ENCODE data around the gene HOXC11.

HOXC11 gene

DNA sequence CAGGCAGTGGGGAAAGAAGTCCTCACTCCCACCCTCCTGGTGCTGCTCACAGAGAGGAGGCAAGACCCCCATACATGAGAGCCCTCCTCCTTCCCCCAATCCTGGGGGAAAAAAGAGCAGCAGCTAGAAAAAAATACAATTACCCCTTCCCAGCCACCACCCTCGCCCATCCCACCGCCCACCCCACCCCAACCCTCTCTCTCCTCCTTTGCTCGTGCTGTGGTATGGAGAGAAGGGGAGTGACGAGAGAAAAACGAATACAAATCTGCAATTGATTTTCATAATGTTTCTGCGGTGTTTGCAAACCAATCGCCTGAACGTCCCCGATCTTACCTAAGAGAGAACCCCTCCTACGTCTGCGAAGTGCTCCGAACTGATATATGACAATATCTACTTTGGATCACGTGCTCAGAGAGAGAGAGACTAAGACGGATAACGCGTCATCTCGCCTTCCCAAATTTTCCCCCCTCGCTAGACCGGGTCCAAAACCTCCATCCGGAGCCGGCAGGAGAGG is at the start of gene HOXC11:
HOXC11 (plus strand) TSS at position 405 of the 514 bp plus-strand sequence. CDS start 116 bp downstream, outside the sequence.
- peak within 1 kb of the TSS; percentile 47 for H3K4me3 ChIP-seq (replicated peaks; ENCODE audit: low read depth, low read length)
- TF ChIP-seq, protein P1, sequence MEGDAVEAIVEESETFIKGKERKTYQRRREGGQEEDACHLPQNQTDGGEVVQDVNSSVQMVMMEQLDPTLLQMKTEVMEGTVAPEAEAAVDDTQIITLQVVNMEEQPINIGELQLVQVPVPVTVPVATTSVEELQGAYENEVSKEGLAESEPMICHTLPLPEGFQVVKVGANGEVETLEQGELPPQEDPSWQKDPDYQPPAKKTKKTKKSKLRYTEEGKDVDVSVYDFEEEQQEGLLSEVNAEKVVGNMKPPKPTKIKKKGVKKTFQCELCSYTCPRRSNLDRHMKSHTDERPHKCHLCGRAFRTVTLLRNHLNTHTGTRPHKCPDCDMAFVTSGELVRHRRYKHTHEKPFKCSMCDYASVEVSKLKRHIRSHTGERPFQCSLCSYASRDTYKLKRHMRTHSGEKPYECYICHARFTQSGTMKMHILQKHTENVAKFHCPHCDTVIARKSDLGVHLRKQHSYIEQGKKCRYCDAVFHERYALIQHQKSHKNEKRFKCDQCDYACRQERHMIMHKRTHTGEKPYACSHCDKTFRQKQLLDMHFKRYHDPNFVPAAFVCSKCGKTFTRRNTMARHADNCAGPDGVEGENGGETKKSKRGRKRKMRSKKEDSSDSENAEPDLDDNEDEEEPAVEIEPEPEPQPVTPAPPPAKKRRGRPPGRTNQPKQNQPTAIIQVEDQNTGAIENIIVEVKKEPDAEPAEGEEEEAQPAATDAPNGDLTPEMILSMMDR (IDR thresholded peaks at IDR 0.05; ENCODE audit: low read depth, low read length, missing control alignments), result no peak
- no peak for DNase-seq (ENCODE audit: extremely low read depth, low read depth)

DNA sequence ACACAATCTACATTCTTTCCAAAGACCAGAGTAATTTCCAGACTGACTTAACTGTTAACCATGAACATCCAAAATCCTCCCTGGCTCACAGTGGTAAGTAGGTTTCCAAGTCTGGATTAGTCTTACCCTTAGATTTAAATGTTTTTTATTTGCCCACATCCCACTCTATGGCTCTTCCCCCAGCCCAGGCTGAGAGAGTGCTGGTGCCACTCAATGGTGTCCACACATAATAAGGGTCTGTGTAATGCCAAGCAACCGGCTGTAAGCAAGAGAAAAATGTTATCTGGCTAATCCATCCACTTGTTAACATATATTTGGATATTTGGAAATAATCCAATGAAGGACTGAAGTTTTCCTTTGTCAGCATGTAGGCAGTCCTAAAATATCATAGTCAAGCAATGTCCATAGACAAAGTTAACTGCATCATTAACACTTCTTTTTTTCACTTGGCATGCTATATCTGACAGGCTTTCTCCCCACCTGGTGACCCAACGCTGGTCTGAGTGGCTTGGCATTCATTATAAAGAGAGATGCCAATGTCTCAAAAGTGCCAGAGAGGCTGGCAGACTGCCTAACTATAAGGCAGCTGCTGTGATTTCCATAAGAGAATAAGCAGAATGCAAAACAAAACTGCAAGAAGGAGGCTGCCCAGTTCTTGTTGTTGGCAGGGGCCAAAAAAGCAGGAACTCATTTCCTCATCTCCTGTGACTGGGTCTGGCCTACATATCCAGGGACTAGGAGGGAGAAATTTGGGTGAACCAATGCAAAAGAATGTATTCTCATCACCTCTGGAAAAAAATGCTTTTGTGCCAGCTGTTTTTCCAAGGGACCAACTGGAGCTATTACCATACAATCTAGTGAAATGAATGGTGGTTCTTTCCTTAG is 48.2 kb upstream of the HOXC11 start:
- DNase-seq (ENCODE audit: extremely low read depth, low read depth), result no peak
- TF ChIP-seq, protein P1 (IDR thresholded peaks at IDR 0.05; ENCODE audit: low read depth, low read length, missing control alignments), result no peak
- no peak overlapping the region for H3K4me3 ChIP-seq (replicated peaks; ENCODE audit: low read depth, low read length)

DNA sequence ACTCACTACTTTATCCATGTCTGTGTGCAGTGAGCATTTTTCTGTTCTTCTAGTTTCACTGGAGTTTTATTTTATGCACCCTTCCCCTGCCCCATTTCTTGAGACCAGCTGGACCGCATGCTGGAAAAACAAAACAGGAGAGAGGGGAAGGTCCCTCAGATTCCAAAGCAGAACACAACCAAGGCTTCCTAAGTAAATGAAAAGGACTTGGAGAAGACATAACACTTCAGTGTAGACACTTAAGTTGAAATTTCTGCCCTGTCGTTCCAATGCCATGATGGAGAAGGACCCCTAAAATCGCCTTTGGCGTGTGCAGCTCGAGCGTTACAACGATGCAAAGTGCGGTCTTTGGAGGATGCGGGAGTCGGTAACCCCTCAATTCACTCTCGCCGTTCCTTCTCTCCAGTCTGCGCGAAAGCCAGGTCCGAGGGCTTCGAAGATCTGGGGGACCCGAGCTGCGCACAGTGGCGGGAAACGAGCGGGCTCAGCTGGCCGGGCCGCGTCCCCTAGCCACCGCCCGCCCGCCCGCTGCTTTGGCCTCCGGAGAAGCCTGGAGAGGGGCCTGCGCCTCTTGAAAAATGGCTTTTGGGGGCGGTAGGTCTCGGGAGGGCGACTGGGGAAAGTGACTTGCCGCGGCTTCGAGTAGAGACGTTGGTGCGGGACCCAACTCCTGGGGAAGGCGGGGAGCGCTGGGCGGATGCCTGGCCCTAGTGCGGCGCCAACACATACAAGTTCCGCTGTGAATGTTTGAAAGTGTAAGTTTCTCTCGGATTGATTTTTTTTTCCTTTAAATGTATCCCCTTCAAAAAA is 45.5 kb upstream of the HOXC11 start:
- DNase-seq (ENCODE audit: extremely low read depth, low read depth), result no peak
- TF ChIP-seq, protein P1 (IDR thresholded peaks at IDR 0.05; ENCODE audit: low read depth, low read length, missing control alignments), result no peak
- H3K4me3 ChIP-seq (replicated peaks; ENCODE audit: low read depth, low read length), result no peak overlapping the region

DNA sequence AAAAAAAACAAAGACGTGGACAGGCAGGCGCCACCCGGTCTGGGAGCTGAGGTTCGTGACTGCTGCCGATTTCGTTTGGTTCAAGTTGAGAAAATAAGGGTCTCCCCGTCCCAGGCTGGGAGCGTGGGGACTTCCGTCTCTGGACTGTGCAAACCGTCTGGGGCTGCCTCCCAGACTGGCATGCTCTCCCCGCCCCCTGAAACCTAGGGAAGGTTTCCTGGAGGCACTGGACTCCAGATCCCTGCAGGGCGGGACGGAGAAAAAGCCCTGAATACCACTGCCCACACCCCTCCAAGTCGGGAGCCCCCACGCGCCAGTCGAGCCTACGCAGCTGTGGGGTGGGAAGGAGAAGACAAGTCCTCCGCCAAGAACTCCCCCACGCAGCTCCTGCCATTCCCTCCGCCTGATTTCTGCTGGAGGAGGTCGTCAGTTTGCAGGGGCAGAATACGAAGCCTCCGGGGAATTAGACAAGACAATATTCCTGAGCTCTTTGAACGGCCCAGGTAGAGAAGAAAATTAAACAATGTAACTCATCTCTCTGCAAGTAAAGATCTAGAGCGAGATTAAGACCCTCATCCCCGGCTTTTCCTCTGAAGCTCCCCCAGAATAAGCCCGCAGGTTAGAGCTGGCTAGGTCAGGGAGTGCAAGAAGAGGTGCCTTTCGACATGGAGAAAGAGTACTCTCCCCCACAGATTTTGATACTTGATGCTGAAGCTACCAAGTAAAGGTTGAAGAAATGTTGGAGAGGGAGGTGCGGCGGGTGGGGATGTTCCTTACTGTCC is 44.7 kb upstream of the HOXC11 start:
- no peak overlapping the region for H3K4me3 ChIP-seq (replicated peaks; ENCODE audit: low read depth, low read length)
- DNase-seq (ENCODE audit: extremely low read depth, low read depth), result no peak
- TF ChIP-seq, protein P1 (IDR thresholded peaks at IDR 0.05; ENCODE audit: low read depth, low read length, missing control alignments), result no peak

DNA sequence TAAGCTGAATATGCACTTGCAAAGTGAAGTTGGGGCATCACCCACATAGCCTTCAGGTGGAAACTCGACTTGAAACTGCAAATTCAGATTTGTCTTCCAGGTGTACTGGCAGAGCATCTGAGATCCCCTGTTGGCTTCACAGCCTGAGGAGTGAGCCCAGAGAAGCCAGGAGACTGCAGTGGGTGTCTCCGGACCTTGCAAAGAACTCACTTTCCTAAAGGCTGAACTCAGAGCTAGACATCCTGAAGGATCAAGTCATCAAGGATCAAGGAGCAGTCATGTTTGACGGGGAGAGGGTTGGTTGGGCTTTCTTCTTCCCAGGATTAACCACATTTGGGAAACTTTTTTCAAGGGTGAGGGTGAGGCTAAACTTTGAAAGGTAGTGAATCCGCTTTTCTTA is 43.4 kb upstream of the HOXC11 start:
- H3K4me3 ChIP-seq (replicated peaks; ENCODE audit: low read depth, low read length), result no peak overlapping the region
- TF ChIP-seq, protein P1 (IDR thresholded peaks at IDR 0.05; ENCODE audit: low read depth, low read length, missing control alignments), result no peak
- no peak for DNase-seq (ENCODE audit: extremely low read depth, low read depth)

DNA sequence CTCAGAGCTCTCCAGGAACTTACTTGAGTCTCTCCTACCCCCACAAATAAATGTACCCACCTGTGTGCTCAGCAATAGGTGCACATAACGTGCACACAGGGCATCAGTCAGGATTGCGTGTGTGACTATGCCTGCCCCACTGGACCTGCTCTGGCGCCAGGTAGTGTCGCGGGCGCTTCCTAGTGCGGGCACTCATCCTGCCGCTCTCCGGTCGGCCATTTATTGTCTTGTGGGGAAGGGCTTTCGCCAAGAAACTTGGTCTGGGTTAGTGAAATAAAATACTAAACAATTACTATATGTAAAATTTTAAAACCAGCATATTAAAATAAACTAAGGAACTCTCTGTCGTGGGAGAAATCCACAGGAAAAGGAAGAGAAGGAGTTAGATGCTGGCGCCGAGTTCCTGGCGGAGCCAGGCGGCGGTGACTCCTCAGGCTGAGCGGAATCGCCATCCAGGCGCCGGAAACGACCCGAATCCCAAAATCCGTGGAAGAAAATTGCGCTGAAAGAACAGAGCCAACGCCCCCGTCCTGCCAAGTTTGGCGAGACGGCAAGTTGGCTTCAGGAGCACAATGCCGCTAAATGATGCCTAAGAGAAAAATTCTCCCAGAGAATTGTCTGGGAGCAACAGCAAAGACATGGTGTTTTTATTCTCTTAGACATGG is 42.2 kb upstream of the HOXC11 start:
- H3K4me3 ChIP-seq (replicated peaks; ENCODE audit: low read depth, low read length), result no peak overlapping the region
- DNase-seq (ENCODE audit: extremely low read depth, low read depth), result no peak
- TF ChIP-seq, protein P1 (IDR thresholded peaks at IDR 0.05; ENCODE audit: low read depth, low read length, missing control alignments), result no peak
